Measurements from ENCODE around the gene NREP. TPM values are rescaled to one million over a fixed set of nuclear protein-coding genes. Genes with fewer than 3 reads are reported as not detected.

The NREP gene
- total and polyA plus RNA-seq, 2 experiments from 2014 or later: 177 to 263 TPM

- no peak for TF ChIP-seq CTCF (IDR thresholded peaks at IDR 0.05; ENCODE audit: poor library complexity)
These were observed 77.4 kb downstream of the NREP start for GRCh38 chr5:111679611-111680010.

More at GRCh38 chr5:111679611-111680010, 77.4 kb downstream of the NREP start:
- Histone ChIP-seq H3K4me3 (no peak overlapping the region), H3K9me2 (replicated peaks; ENCODE audit: insufficient read depth) (no peaks in the 10 kb centered on the region), H2AFZ (no peak overlapping the region), H3K4me1 (ENCODE audit: insufficient read depth) (peaks cover 24% of the 10 kb centered on the region), H3K36me3 (replicated peaks; ENCODE audit: insufficient read depth, low read depth) (no peaks in the 10 kb centered on the region), H3K27ac (no peak overlapping the region), H3K9me3 (ENCODE audit: low read depth) (no peaks in the 10 kb centered on the region), H3K4me2 (no peak overlapping the region), H4K20me1 (ENCODE audit: insufficient read depth, poor library complexity, severe bottlenecking) (no peaks in the 10 kb centered on the region), H3K27me3 (no peaks in the 10 kb centered on the region), H3K79me2 (no peaks in the 10 kb centered on the region)
- no peak for DNase-seq (ENCODE audit: low spot score)
- WGBS (ENCODE audit: low lambda C conversion rate, missing lambda C conversion rate): 94% methylated on average over 8 of the region's 8 CpGs

Small RNA genes lying within 50 kb of the gene (small RNA-seq; reads per million reads assigned to genes)
- gene RN7SKP57: not detected

Other genes starting within 250 kb of the NREP start
- gene STARD4, start 244.7 kb downstream of the NREP start, total RNA-seq: 126 and 129 TPM in 2 replicates
- 35.0 and 39.9 TPM in 2 replicates for gene STARD4, start 244.7 kb downstream of the NREP start, polyA plus RNA-seq